Kidney epithelial cell (primary cell): ENCODE results near the gene IL26. TPM values are rescaled to one million over a fixed set of nuclear protein-coding genes. Genes with fewer than 3 reads are reported as not detected.

Experiments used
- DNase-seq: peaks from one replicate; pipeline ENCODE4 v3.0.0-alpha.2; 2010; ENCODE audit warnings: low read depth
- H3K27me3 ChIP-seq: 2 replicates; pipeline ENCODE4 v1.6.0; 2011; ENCODE audit warnings: low read length; ENCODE audit not compliant: control insufficient read depth, insufficient read depth
- H3K36me3 ChIP-seq: 2 replicates; pipeline ENCODE4 v1.5.1; 2011; ENCODE audit warnings: low read length; ENCODE audit not compliant: control insufficient read depth, insufficient read depth
- H3K4me3 ChIP-seq: 2 replicates; pipeline ENCODE4 v1.5.1; 2011; ENCODE audit warnings: low read depth, mild to moderate bottlenecking, control low read depth, low read length
- CTCF ChIP-seq: IDR thresholded peaks from 2 replicates; pipeline ENCODE4 v1.5.1; 2011; ENCODE audit warnings: mild to moderate bottlenecking, moderate library complexity, low read length, control low read depth, inconsistent platforms; ENCODE audit not compliant: insufficient read depth, poor library complexity, severe bottlenecking
- total RNA-seq: library from RNA; depleted of rRNA; stranded (reverse); fragments of >200 nt; gene quantifications from 2 replicates; pipeline ENCODE4 v1.2.3, GENCODE V29; 2015

IL26 gene
- total RNA-seq, 1 donor from 2014 or later: not detected

DNA sequence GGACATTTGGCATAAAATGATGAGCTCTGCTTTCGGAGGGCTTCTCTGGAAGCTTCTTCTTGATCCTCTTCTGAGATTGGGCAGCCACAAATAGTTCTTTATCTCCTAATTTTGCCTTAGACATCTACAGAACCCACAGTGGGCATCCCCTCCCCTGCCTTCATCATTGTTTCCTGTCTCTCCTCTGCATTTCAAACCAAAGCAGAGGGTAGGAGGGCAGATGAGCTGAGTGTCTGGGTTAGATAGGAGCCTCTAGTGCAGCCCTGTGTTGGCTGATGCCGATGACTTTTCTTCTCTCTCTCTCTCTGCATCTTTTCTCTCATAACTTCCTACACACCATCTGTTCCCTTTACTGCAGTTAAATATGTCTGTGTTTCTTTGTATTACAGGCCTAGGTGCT is 8.5 kb upstream of the IL26 start:
- Histone ChIP-seq H3K27me3 (no peaks in the 10 kb centered on the region), H3K4me3 (no peak overlapping the region), H3K36me3 (no peaks in the 10 kb centered on the region)
- TF ChIP-seq CTCF: no peak
- DNase-seq: no peak

DNA sequence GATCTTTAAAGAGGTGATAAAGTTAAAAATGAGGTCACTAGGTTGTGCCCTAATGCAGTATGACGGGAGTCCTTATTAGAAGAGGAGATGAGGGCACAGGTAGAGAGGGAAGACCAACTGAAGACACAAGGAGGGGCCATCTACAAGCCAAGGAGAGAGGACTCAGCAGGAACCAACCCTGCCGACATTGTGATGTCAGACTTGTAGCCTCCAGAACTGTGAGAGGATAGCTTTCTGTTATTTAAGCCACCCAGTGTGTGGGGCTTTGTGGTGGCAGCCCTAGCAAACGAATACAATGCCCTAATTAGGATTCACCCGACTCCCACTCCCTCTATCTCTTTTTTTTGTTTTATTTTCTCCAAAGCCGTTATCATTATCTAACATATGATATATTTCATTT is 7.9 kb upstream of the IL26 start:
- Histone ChIP-seq H3K27me3 (no peaks in the 10 kb centered on the region), H3K36me3 (no peaks in the 10 kb centered on the region), H3K4me3 (no peak overlapping the region)
- TF ChIP-seq CTCF: no peak
- DNase-seq: no peak

DNA sequence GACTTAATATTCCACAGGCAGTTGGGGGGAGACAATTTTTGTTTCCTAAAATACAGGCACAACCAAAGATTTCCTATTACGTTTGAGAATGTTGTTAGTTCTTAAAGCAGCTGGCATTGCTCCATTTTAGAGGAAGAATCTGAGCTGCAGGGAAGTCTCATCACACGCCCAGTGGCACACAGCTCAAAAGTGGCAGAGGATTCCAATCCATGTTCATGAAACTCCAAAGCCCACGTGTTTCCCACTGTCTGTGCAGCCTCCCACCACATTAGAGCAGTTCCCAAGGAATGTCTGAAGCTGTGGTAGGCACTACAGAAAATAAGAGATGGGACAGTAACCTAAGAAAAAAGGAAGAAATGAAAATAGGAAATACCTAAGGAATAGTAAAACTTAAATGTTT is 6.1 kb upstream of the IL26 start:
- no peak for TF ChIP-seq CTCF
- H3K36me3 ChIP-seq: no peaks in the 10 kb centered on the region
- no peak overlapping the region for H3K4me3 ChIP-seq
- no peaks in the 10 kb centered on the region for H3K27me3 ChIP-seq
- DNase-seq: no peak

DNA sequence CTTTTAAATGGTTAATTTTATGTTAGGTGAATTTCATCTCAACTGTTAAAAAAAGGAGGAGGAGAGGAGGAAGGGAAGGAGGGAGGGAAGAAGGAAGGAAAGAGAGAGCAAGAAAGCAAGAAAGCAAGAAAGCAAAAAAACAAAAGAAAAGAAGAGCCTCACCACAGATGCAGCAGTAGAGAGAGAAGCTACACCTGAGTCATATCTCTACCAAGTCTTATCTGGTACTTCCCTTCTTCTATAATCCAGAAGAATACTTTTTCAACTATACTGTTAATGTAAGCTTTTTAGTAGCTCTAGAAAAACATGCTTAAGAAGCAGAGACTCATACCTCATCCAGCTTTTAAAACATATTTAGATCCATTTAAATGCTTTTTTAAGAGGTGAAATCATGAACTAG is 5.6 kb upstream of the IL26 start:
- no peaks in the 10 kb centered on the region for H3K27me3 ChIP-seq
- no peak overlapping the region for H3K4me3 ChIP-seq
- no peak for DNase-seq
- TF ChIP-seq CTCF: no peak
- no peaks in the 10 kb centered on the region for H3K36me3 ChIP-seq

DNA sequence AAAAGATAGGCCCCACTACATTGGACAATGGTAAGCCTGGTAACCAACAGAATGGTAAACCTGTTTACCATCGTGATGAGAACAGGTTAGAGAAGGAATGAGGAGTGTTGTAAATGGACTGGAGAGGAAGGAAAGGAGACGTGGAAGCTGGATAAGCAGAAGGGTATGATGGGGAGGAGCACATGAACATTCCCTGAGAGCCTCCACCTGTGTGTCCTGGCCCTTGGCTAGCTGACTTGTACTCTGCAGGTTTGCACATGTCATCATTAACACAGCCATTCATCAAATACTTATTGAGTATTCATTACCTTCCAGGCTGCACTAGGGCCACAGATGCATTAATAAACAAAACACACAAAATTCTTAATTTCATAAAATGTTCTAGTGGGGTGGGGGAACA is 4.3 kb upstream of the IL26 start:
- no peak for DNase-seq

More for the DNA sequence above, 4.3 kb upstream of the IL26 start:
- no peaks in the 10 kb centered on the region for H3K27me3 ChIP-seq
- H3K36me3 ChIP-seq: no peaks in the 10 kb centered on the region
- H3K4me3 ChIP-seq: no peak overlapping the region
- no peak for TF ChIP-seq CTCF
